Panc1 (cell line): ENCODE results near the gene RSPH1. TPM values are rescaled to one million over a fixed set of nuclear protein-coding genes. Genes with fewer than 3 reads are reported as not detected.
A peak's percentile ranks its signal among the peaks of the same experiment; 100 is the strongest.

Source experiments
- ATAC-seq: fragments of 200-7000 bp; cut with Tn5 transposase; 2 replicates; pipeline ENCODE4 v1.9.1; 2020; ENCODE audit warnings: mild to moderate bottlenecking, moderate library complexity
- BruUV-seq: library from RNA; stranded (reverse); fragments of 400-500 nt; replicated peaks from 2 replicates; lab custom pipeline; 2021; lab: Mats Ljungman, UMichigan
- CTCF ChIA-PET: fragments of 300-600 bp; sonication (Branson Sonifier 250); formaldehyde crosslinking; loops from one replicate; lab custom pipeline; 2022; ENCODE audit warnings: antibody characterized with exemption; lab: Charles Lee
- POLR2A ChIA-PET: fragments of 300-600 bp; sonication (Branson Sonifier 250); formaldehyde crosslinking; loops from one replicate; lab custom pipeline; 2022; ENCODE audit warnings: antibody characterized with exemption; lab: Charles Lee
- DNase-seq: peaks from one replicate; pipeline ENCODE4 v3.0.0-alpha.2; 2010; ENCODE audit warnings: low read depth, low spot score
- H3K27ac ChIP-seq: 2 replicates; pipeline ENCODE4 v1.5.1; 2011; ENCODE audit warnings: mild to moderate bottlenecking, low read length, inconsistent platforms
- H3K27me3 ChIP-seq: fragments of 200-500 bp; sonication (Bioruptor generic); 2 replicates; pipeline ENCODE4 v1.6.0; 2014; ENCODE audit warnings: low read length, inconsistent platforms; ENCODE audit not compliant: control insufficient read depth, insufficient read depth
- H3K36me3 ChIP-seq: fragments of 200-500 bp; sonication (Bioruptor generic); 2 replicates; pipeline ENCODE4 v1.5.1; 2014; ENCODE audit warnings: inconsistent platforms, mild to moderate bottlenecking, low read length, moderate library complexity; ENCODE audit not compliant: control insufficient read depth, insufficient read depth
- H3K4me1 ChIP-seq: 2 replicates; pipeline ENCODE4 v1.5.1; 2011; ENCODE audit warnings: inconsistent platforms, mild to moderate bottlenecking, low read length, moderate library complexity; ENCODE audit not compliant: control insufficient read depth, insufficient read depth
- H3K4me3 ChIP-seq, 2 experiments: 2 replicates each; pipeline ENCODE4 v1.5.1; 2011 to 2012; ENCODE audit warnings: low read depth in 2 of 2, low read length in 2 of 2, mild to moderate bottlenecking in 2 of 2, inconsistent platforms in 1 of 2, moderate library complexity in 1 of 2
- H3K9me3 ChIP-seq: fragments of 200-500 bp; sonication (Bioruptor generic); 2 replicates; pipeline ENCODE4 v1.5.1; 2014; ENCODE audit warnings: low read depth, mild to moderate bottlenecking, inconsistent platforms, low read length, moderate library complexity; ENCODE audit not compliant: control insufficient read depth, insufficient read depth
- CTCF ChIP-seq: fragments of 450-650 bp; IDR thresholded peaks from 2 replicates; pipeline ENCODE4 v1.5.1; 2017; ENCODE audit warnings: mild to moderate bottlenecking
- POLR2AphosphoS5 ChIP-seq: IDR thresholded peaks from 2 replicates; pipeline ENCODE4 v1.6.1; 2012; ENCODE audit warnings: mild to moderate bottlenecking, low read depth, low read length, moderate library complexity
- REST ChIP-seq, 2 experiments: IDR thresholded peaks; 2 replicates each; pipeline ENCODE4 v1.6.1; 2011 to 2012; ENCODE audit warnings: low read depth in 2 of 2, control low read depth in 1 of 2, low read length in 1 of 2, mild to moderate bottlenecking in 1 of 2, moderate library complexity in 1 of 2; ENCODE audit not compliant: insufficient read depth in 1 of 2
- SIN3A ChIP-seq: IDR thresholded peaks from 2 replicates; pipeline ENCODE4 v1.6.1; 2012; ENCODE audit warnings: low read depth, mild to moderate bottlenecking, low read length, moderate library complexity, borderline replicate concordance; ENCODE audit not compliant: insufficient read depth
- TCF7L2 ChIP-seq: IDR thresholded peaks from 2 replicates; pipeline ENCODE4 v1.6.1; 2011; ENCODE audit warnings: mild to moderate bottlenecking, low read depth, low read length, inconsistent platforms
- in situ Hi-C: cut with HindIII; loops from 2 replicates; pipeline ENCODE4 v1.10.0; 2016; ENCODE audit warnings: low sequenced_read_pairs, low pct_unique_long_range_greater_than_20kb
- intact Hi-C: fragments of 100-400 bp; cut with micrococcal nuclease; formaldehyde crosslinking; loops from one replicate; pipeline ENCODE4 v1.10.0; 2022; ENCODE audit not compliant: unreplicated experiment
- total RNA-seq: library from RNA; stranded (reverse); gene quantifications from one replicate; pipeline ENCODE4 v1.2.1, GENCODE V29; 2021; ENCODE audit not compliant: unreplicated experiment

The RSPH1 gene
- total RNA-seq, 1 experiment from 2014 or later, result 0.46 TPM

GRCh38 chr21:42468491-42469131 lies 27.4 kb downstream of the RSPH1 start:
- in situ Hi-C loops (no loop called here), intact Hi-C loops (no loop called here)
- POLR2A ChIA-PET, result no interaction called here
- Histone ChIP-seq H3K4me3 (no peak overlapping the region), H3K27me3 (no peaks in the 10 kb centered on the region), H3K36me3 (no peaks in the 10 kb centered on the region), H3K4me1 (no peaks in the 10 kb centered on the region), H3K27ac (no peak overlapping the region), H3K9me3 (no peaks in the 10 kb centered on the region)
- ATAC-seq (no peak), DNase-seq (no peak)
- no peak for TF ChIP-seq POLR2AphosphoS5
- peak; percentile 80 for TF ChIP-seq TCF7L2
- TF ChIP-seq REST (IDR thresholded peaks at IDR 0.05; ENCODE audit: insufficient read depth in 1 of 2, low read depth in 2 of 2, low read length in 1 of 2), result no peak
- CTCF ChIA-PET, result no interaction called here
- BruUV-seq, result no TSS peak

- in situ Hi-C loops (no loop called here), intact Hi-C loops (no loop called here)
- Histone ChIP-seq H3K27ac (no peak overlapping the region), H3K9me3 (no peaks in the 10 kb centered on the region), H3K4me1 (no peaks in the 10 kb centered on the region), H3K4me3 (no peak overlapping the region), H3K36me3 (no peaks in the 10 kb centered on the region), H3K27me3 (no peaks in the 10 kb centered on the region)
- BruUV-seq, result no TSS peak
- no peak for TF ChIP-seq CTCF
- no peak for ATAC-seq
- no peak for DNase-seq
- ChIA-PET CTCF (interaction anchor here (0.6 kb wide), 1 partner anchor 168 kb away, joined by 3 read pairs; no protein-coding TSS in a partner anchor), POLR2A (no interaction called here)
These were observed 28.7 kb downstream of the RSPH1 start for GRCh38 chr21:42467140-42467983.

- Histone ChIP-seq H3K4me1 (no peaks in the 10 kb centered on the region), H3K4me3 (no peak overlapping the region), H3K36me3 (no peaks in the 10 kb centered on the region), H3K9me3 (no peaks in the 10 kb centered on the region), H3K27me3 (no peaks in the 10 kb centered on the region), H3K27ac (no peak overlapping the region)
- TF ChIP-seq TCF7L2 (no peak), CTCF (no peak), POLR2AphosphoS5 (no peak), SIN3A (no peak), REST (IDR thresholded peaks at IDR 0.05; ENCODE audit: insufficient read depth in 1 of 2, low read depth in 2 of 2, low read length in 1 of 2) (no peak)
- CTCF ChIA-PET, result interaction anchor here (0.6 kb wide), 1 partner anchor 168 kb away, joined by 3 read pairs; no protein-coding TSS in a partner anchor
- POLR2A ChIA-PET, result no interaction called here
- intact Hi-C loops (no loop called here), in situ Hi-C loops (no loop called here)
- no peak for DNase-seq
- ATAC-seq, result no peak
- no TSS peak for BruUV-seq
These were observed 29.3 kb downstream of the RSPH1 start for GRCh38 chr21:42466700-42467099.
